ENCODE data around the gene DIP2C.

- TF ChIP-seq CTCF (IDR thresholded peaks at IDR 0.05) (no peak), POLR2A (IDR thresholded peaks at IDR 0.05) (no peak)
Measured at GRCh38 chr10:697097-697875, 7.8 kb upstream of the DIP2C start.
